ENCODE results near the gene PDIA2. TPM values are rescaled to one million over a fixed set of nuclear protein-coding genes. Genes with fewer than 3 reads are reported as not detected.

Gene PDIA2
- total and polyA plus RNA-seq, 2 donors (not counting 3 experiments of a cell fraction or from before 2014, with no cell fraction given) = 0.63 TPM; not detected in 1

DNA sequence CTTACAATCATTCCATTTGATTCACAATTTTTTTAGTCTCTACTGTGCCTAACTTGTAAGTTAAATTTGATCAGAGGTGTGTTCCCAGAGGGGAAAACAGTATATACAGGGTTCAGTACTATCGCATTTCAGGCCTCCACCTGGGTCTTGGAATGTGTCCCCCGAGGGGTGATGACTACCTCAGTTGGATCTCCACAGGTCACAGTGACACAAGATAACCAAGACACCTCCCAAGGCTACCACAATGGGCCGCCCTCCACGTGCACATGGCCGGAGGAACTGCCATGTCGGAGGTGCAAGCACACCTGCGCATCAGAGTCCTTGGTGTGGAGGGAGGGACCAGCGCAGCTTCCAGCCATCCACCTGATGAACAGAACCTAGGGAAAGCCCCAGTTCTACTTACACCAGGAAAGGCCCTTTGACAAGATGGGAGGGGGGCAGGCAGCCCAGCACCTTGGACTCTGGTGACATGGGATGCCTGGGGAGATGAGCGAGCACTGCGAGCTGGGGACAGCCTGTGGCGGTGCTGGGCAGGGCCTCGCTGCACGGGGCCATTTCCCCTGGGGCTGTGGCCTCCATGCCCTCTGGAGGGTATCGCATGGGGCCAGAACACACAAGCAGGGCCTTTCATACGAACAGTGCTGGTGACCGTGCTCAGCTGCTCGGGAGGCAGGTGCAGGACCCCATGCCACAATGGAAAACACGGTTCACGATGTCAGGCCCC is 33.9 kb downstream of the PDIA2 start:
- intact Hi-C loops (cut with micrococcal nuclease) = no loop called here

More for the DNA sequence above, 33.9 kb downstream of the PDIA2 start:
- dilution Hi-C loops (cut with MboI; ENCODE audit: extremely low pct_ligation_motif_present, low sequenced_read_pairs) = no loop called here
- H3K4me3 ChIP-seq (replicated peaks in 1 of 3; ENCODE audit: insufficient read depth in 1 of 3, low read depth in 1 of 3, low read length in 3 of 3) = no peak overlapping the region
- peaks cover 3 to 18% of the 10 kb centered on the region in 2 experiments for H3K36me3 ChIP-seq (ENCODE audit: control insufficient read depth in 2 of 2, extremely low read depth in 1 of 2, insufficient read depth in 2 of 2, low read length in 2 of 2)
- H3K9me3 ChIP-seq (replicated peaks; ENCODE audit: control insufficient read depth, insufficient read depth, low read length) = no peaks in the 10 kb centered on the region
- H3K27ac ChIP-seq (ENCODE audit: insufficient read depth, low read depth, low read length) = no peak overlapping the region
- H2AFZ ChIP-seq (ENCODE audit: low read depth, low read length) = no peak overlapping the region
- CTCF ChIA-PET = no interaction called here
- FAIRE-seq = no peak
- no peaks in the 10 kb centered on the region for H3K27me3 ChIP-seq (ENCODE audit: control insufficient read depth in 2 of 2, insufficient read depth in 2 of 2, low read length in 2 of 2)
- no peaks in the 10 kb centered on the region for H3K4me1 ChIP-seq (ENCODE audit: control insufficient read depth, extremely low read depth, insufficient read depth, low read length)
- H4K20me1 ChIP-seq (replicated peaks; ENCODE audit: control insufficient read depth, extremely low read depth, insufficient read depth, low read length) = no peaks in the 10 kb centered on the region
- BruUV-seq (replicated peaks) = no TSS peak
- H3K4me2 ChIP-seq (ENCODE audit: insufficient read depth, low read length) = no peak overlapping the region
- no peaks in the 10 kb centered on the region for H3K9me1 ChIP-seq (replicated peaks; ENCODE audit: control insufficient read depth, extremely low read depth, insufficient read depth, low read length)
- TF ChIP-seq, protein P1, sequence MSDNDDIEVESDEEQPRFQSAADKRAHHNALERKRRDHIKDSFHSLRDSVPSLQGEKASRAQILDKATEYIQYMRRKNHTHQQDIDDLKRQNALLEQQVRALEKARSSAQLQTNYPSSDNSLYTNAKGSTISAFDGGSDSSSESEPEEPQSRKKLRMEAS (IDR thresholded peaks at IDR 0.05; ENCODE audit: insufficient read depth, insufficient read length) = no peak
- TF ChIP-seq GATA2 (IDR thresholded peaks at IDR 0.05; ENCODE audit: insufficient read depth, insufficient read length, low read depth, low read length) = no peak
- no peak for TF ChIP-seq EZH2 (IDR thresholded peaks at IDR 0.05; ENCODE audit: borderline replicate concordance, low read depth, low read length, severe bottlenecking)
- TF ChIP-seq FOS (IDR thresholded peaks at IDR 0.05; ENCODE audit: borderline replicate concordance, insufficient read depth, low read length) = no peak
- no peak for TF ChIP-seq CTCF (IDR thresholded peaks at IDR 0.05; ENCODE audit: extremely low read depth in 1 of 2, insufficient read depth in 1 of 2, low read depth in 1 of 2, low read length in 2 of 2)
- TF ChIP-seq JUN (IDR thresholded peaks at IDR 0.05; ENCODE audit: borderline replicate concordance, insufficient read depth, insufficient read length, low read depth) = no peak
- TF ChIP-seq POLR2AphosphoS5 (IDR thresholded peaks at IDR 0.05; ENCODE audit: insufficient read depth, low read depth, low read length) = no peak
- no peak for TF ChIP-seq MYC (IDR thresholded peaks at IDR 0.05; ENCODE audit: low read depth, low read length)
- TF ChIP-seq POLR2A (IDR thresholded peaks at IDR 0.05; ENCODE audit: low read depth, low read length) = no peak
- POLR2A ChIA-PET = no interaction called here
- no peak overlapping the region for H3K9ac ChIP-seq (replicated peaks; ENCODE audit: extremely low read depth, insufficient read depth, low read length)
- no peak for DNase-seq (ENCODE audit: low read depth, low spot score)
- H3K79me2 ChIP-seq (ENCODE audit: control insufficient read depth, insufficient read depth, low read length) = peaks cover 47% of the 10 kb centered on the region
